ENCODE results near the gene PTER. TPM values are rescaled to one million over a fixed set of nuclear protein-coding genes. Genes with fewer than 3 reads are reported as not detected.

PTER gene
- total RNA-seq, 1 experiment from 2014 or later = not detected

DNA sequence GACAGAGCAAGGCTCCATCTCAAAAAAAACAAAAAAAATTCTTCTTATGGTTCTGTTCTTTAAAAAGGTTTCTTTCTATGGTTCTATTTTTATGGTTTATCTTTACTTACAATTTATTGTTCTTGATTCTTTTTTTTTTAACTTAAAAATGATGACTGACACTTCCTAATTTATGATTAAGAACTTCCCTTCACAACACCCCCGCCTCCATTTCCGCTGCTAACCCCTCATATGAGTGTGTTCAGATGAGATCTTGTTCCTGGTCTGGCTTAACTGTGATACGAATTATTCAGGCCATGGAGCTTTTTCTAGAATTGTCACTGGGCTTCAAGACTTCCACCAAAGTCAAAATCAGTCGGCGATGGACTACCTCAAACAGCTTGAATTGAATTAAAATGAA lies 33.9 kb downstream of the PTER start:
- DNase-seq (ENCODE audit: low spot score) = no peak

GRCh38 chr10:16472828-16473227 lies 36.0 kb downstream of the PTER start:
- no peak for DNase-seq (ENCODE audit: low spot score)

DNA sequence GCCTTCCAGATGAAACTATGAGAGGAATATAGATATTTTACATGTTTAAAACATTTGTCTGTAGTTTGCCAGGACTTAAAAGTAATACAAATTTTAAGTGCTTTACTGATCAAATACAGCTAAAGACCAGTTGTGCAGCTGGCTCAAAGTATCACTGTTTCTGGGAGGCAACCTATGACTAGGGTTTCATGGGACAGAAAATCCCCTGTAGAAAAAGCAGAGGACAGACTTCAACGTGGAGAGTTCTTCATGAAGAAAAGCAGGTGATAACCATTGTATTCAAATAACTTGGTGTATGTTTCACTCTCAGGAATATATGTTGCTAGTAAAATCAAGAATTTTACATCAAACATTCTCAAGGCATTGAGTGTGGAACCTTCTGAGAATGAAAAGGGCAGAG lies 40.9 kb downstream of the PTER start:
- DNase-seq (ENCODE audit: low spot score) = no peak

DNA sequence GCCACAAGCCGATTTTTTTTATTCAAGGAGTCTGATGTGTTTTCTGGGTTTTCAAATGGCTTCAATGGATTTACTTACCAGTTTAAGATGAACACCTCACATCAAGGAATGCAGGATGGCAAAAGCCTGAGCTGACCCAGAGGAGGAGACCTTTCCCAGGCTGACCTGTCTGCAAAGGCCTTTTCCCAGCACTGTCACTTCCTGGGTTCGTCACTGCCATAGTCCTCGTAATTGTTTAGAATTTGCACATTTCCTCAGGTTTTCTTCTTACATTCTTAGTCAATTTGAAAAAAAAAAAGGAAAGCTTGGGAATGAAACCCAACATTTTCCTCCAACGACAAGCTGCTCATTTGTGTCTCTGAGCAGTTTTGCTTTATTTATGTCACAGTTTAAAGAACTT lies 42.0 kb downstream of the PTER start:
- no peak for DNase-seq (ENCODE audit: low spot score)

DNA sequence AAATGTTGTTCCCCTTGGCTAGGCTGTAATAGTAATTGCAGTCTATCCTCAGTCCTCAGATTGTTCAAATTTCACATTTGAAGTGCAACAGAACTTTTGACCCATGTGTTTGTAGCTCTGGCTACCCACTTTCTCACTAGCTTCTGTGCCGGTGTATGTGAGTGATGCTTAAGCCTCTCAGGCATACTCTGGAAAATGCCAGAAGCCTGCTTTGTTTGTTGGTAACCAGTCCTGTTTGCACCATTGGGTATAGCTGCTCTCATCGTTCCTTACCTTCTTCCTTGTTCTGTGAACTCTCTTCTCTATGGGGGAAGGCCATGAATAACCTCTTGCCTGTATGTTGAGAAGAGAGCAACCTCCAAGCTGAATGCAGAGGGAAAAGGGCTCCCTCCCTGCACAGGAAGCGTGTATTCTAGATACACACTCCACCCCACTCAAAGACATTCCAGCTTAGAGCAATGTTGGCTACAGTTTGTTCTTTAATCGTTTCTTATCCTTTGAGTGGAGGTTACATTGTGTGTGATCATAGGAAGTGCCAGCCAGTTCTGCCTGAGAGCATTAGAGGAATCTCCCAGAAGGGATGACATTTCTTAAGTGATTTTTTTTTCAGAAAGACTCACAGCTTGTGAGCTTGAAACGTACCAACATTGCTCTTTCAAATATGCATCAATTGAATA lies 44.4 kb downstream of the PTER start:
- no peak for DNase-seq (ENCODE audit: low spot score)

- no peak for DNase-seq (ENCODE audit: low spot score)
These were observed 46.6 kb downstream of the PTER start for GRCh38 chr10:16483241-16483917.

DNA sequence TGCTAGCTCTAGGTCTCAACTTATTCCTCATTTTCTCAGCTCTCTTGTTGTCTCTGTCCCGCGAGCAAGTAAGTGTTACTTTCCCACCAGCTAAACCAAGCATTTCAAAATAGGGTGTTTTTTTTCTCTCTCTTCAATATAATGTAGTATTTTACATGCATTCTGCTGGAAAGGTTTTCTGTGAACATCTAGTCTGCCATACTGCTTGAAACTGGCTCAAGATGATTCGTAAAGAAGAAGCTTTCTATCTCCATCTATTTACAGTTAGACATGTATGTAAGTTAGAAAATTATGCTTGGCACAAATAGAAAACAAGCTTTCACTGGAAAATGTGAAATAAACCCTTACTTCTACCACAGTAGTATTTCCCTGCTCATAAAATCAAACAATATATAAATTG lies 53.7 kb downstream of the PTER start:
- DNase-seq (ENCODE audit: low spot score) = no peak

GRCh38 chr10:16491933-16492332 lies 55.1 kb downstream of the PTER start:
- DNase-seq (ENCODE audit: low spot score) = no peak

GRCh38 chr10:16493884-16494536 lies 57.2 kb downstream of the PTER start:
- DNase-seq (ENCODE audit: low spot score) = no peak

DNA sequence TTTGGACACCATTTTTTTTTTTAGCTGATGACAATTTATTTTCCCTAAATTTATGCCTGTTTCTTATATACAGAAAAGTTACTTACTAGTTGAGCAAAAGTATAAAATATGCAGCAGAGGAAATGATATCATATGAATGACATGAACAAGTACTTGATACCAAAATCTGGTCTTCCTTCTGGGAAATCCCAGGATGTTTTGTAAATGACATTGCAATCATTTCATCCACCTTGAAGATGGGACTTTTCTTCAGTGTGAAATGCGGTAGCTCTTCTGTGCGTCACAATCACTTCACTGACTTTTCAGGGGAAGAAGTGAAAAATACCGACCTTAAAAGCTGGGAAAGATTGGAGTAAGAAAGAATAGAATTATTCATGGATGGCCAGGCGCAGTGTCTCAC lies 61.1 kb downstream of the PTER start:
- no peak for DNase-seq (ENCODE audit: low spot score)

GRCh38 chr10:16505161-16505560 lies 68.4 kb downstream of the PTER start:
- DNase-seq (ENCODE audit: low spot score) = no peak

DNA sequence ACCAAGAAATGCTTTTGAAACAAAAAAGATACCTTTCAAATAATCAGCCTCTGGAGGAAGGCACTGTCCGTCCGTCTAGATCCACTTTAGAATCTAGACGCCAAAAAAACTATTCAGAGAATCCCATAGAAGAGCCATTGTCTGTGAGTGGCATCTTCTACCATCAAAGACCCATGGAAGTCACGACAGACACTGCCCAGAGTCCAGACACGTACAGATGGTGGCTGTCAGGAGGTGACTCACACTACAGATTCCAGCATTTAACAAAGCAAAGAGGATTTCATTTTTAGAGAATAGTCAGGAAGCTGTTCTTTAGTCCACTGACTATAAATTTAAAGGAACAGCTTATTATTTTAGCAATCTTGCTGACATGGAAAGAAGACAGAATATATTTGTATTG lies 73.2 kb downstream of the PTER start:
- DNase-seq (ENCODE audit: low spot score) = no peak

DNA sequence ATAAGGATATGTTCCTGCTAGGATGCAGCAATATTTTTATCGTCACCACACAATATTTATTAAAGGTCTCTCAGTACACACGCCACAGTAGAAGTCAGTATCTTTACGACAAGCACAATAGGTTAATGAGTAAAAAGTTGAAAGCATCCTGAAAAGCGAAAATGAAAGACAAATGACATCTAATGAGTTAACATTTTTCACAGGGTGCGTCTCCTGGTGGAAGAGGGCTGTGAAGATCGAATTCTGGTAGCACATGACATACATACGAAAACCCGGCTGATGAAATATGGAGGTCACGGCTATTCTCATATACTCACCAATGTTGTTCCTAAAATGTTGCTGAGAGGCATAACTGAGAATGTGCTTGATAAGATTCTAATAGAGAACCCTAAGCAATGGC lies 74.0 kb downstream of the PTER start:
- no peak for DNase-seq (ENCODE audit: low spot score)

GRCh38 chr10:16518822-16519221 lies 82.0 kb downstream of the PTER start:
- no peak for DNase-seq (ENCODE audit: low spot score)

DNA sequence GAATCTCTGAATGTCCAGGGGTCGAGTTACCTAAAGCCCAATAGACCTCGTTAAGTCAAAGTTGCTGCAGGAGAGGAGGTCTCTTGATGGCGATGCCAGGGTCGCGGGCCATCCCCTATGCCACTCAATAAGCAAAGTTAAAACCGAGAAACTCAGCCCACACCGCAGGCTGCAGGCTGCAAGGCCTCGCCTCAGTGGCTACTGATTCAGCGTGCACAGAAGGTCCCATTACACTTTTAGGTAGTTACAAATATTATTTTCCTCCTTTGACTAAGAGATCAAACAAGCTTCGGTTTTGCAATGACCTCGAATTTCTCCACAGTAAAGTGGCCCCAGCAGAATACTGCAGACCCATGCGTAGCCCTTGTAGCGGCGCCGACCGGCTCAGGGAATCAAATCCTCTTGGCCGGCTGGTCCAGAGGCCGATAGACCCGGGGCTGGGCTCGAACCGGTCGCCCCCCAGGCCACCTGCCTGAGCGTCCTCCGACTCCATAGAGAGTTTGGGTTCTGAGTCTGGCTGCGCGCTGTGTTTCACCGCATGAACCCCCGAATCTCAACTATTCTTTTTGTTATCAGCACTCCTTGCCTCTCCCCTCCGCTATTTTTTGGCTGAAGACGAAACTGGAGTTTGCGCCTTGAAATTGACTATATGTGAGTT lies 82.6 kb downstream of the PTER start:
- no peak for DNase-seq (ENCODE audit: low spot score)

DNA sequence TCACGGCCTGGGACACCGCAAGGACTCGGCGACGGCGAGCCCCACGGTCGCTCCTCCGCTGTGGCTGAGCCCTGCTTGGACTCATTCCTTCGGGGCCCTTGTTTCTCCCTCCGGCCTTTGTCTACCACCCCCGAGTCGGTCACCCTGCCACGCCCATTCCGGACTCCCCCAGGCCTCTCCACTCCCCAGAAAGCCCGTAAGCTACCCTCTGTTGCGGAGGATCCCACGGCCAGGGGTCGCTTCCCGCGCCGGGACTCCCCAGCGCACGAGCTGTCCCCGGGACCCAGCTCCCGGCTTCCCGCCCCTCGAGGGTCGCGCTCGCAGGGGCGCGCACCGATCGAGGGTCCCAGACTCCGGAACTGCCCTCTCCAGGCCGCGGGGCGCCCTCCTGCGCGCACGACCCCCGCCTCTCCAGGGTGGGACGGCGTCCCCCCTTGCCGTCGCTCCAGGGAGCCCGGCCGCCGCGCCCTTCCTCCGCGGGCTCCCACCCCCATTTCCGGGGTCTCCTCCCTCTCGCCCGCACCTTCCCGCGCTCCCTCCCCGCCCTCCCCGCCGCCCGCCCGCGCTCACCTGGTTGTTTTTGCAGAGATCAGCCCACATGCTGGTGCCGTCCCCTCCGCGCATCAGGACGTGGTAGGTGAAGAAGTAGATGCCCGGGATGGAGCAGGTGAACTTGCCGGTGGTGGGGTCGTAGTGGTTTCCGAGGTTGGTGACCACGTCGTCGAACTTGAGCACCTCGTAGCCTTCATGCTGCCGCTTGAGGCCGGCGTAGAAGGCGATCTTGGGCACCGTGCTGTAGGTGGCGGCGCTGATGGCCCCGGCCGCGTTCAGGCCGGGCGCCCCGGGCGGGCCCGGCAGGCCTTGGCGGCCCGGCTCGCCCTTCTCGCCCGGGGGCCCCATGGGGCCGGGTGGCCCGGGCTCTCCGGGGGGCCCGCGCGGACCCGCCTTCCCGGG lies 83.4 kb downstream of the PTER start:
- DNase-seq (ENCODE audit: low spot score) = no peak

GRCh38 chr10:16520900-16521299 lies 84.1 kb downstream of the PTER start:
- DNase-seq (ENCODE audit: low spot score) = no peak

DNA sequence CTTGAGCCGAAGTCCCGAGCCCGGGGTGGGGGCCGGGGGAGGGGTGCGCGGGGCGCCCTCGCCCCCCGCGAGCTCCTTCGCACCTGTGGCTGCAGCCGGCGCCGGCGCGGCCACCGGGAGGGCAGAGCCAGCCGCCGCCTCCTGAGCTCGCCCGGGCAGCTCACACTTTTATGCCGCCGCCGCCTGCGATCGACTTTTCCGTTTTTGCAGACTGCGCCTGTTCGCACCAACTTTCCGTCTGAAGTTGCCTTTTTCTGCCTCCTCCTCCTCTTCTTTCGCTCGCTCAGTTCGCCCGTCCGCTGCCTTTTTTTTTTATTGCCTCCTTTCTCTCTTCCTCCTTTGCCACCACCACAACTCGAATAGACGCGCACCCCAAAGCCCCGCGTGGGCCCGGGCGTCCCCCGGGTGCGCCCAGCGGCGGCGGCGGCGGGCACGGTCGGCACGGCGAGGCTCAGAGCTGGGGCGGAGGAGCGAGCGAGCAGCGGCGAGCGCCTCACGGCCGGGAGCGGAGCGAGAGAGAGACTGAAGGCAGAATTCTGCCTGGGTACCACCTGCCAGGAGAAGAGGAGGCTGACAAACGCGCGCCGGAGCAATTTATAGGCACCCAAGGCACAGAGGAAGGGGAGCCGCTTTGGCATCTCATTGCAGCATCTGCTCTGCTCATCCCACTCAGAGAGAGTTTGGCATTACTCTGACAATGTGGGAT lies 84.7 kb downstream of the PTER start, which contains the start of gene C1QL3:
TSS of gene C1QL3 (minus strand) at position 569 of the 706 bp plus-strand sequence. CDS start 814 bp downstream, outside the sequence.
- DNase-seq (ENCODE audit: low spot score) = no peak

GRCh38 chr10:16527452-16527851 lies 90.6 kb downstream of the PTER start:
- DNase-seq (ENCODE audit: low spot score) = no peak

- DNase-seq (ENCODE audit: low spot score) = no peak
These were observed 93.0 kb downstream of the PTER start for GRCh38 chr10:16529853-16530252.

DNA sequence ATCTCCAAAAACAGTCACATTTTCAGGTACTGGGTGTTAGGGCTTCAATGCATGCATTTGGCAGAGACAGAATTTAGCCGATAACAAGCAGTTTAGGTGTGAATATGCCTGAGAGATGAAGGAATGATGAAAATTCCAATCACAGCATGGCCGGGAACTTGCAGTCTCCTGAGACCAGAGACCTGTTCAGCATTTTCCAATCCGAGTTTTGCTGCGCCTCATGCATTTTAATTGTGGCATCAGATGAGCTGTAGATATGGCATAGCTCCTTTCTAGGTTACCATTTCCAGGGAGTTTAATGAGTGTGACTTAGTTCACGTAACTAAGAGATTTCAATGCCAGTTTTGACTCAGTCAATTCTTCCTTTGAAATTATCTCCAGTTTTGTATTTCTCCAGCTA lies 99.3 kb downstream of the PTER start:
- DNase-seq (ENCODE audit: low spot score) = no peak
